HG03045 (cell line): ENCODE data around the gene ATXN7L2.

Source experiments
- ATAC-seq: cut with Tn5 transposase; IDR thresholded peaks from one replicate; pipeline ENCODE4 v1.9.1; 2021; ENCODE audit warnings: mild to moderate bottlenecking, moderate library complexity; ENCODE audit not compliant: unreplicated experiment

Gene ATXN7L2

GRCh38 chr1:109475261-109475660 lies 8.4 kb upstream of the ATXN7L2 start:
- ATAC-seq, result no peak

GRCh38 chr1:109476825-109477224 lies 6.9 kb upstream of the ATXN7L2 start:
- no peak for ATAC-seq

- no peak for ATAC-seq
These were observed 5.9 kb upstream of the ATXN7L2 start for GRCh38 chr1:109477821-109478220.

GRCh38 chr1:109478806-109479205 lies 4.9 kb upstream of the ATXN7L2 start:
- no peak for ATAC-seq

GRCh38 chr1:109479311-109479710 lies 4.4 kb upstream of the ATXN7L2 start:
- ATAC-seq, result no peak

GRCh38 chr1:109479901-109480300 lies 3.8 kb upstream of the ATXN7L2 start:
- no peak for ATAC-seq

GRCh38 chr1:109481646-109482045 lies 2.1 kb upstream of the ATXN7L2 start:
- no peak for ATAC-seq

- no peak for ATAC-seq
These were observed 1.5 kb upstream of the ATXN7L2 start for GRCh38 chr1:109482242-109482641.

GRCh38 chr1:109482791-109483671 lies 674 bp upstream of the ATXN7L2 start:
- peak; percentile 17 for ATAC-seq

GRCh38 chr1:109484519-109484975 lies 842 bp downstream of the ATXN7L2 start:
- ATAC-seq, result no peak

GRCh38 chr1:109485001-109485400 lies 1.3 kb downstream of the ATXN7L2 start:
- ATAC-seq, result no peak

GRCh38 chr1:109487261-109487660 lies 3.6 kb downstream of the ATXN7L2 start:
- ATAC-seq, result no peak

GRCh38 chr1:109488201-109488600 lies 4.5 kb downstream of the ATXN7L2 start:
- ATAC-seq, result no peak

GRCh38 chr1:109488696-109489095 lies 5.0 kb downstream of the ATXN7L2 start:
- no peak for ATAC-seq

- ATAC-seq, result no peak
These were observed 6.6 kb downstream of the ATXN7L2 start for GRCh38 chr1:109490029-109490933.

- no peak for ATAC-seq
These were observed 7.2 kb downstream of the ATXN7L2 start for GRCh38 chr1:109490934-109491302.

- no peak for ATAC-seq
These were observed 7.7 kb downstream of the ATXN7L2 start for GRCh38 chr1:109491372-109491771.

- no peak for ATAC-seq
These were observed 9.1 kb downstream of the ATXN7L2 start for GRCh38 chr1:109492779-109493178.

- no peak for ATAC-seq
These were observed 9.5 kb downstream of the ATXN7L2 start for GRCh38 chr1:109493227-109493626.

GRCh38 chr1:109493805-109494539 lies 10.3 kb downstream of the ATXN7L2 start, which contains the start of gene CYB561D1:
Gene CYB561D1, plus strand, starts transcription at chr1:109494094. Its CDS starts 46 bp downstream, at chr1:109494140.
- peak; percentile 91 for ATAC-seq

GRCh38 chr1:109495738-109496137 lies 12.0 kb downstream of the ATXN7L2 start:
- no peak for ATAC-seq
